K562 (cell line): Measurements from ENCODE around the gene SPANXC.

Source experiments
- BMI1 ChIP-seq: fragments of 150-350 bp; IDR thresholded peaks from 2 replicates; pipeline ENCODE4 v1.6.1; 2014; ENCODE audit warnings: low read length
- CCAR2 ChIP-seq: fragments of 200-400 bp; formaldehyde crosslinking; IDR thresholded peaks from 2 replicates; pipeline ENCODE4 v1.6.1; 2017; ENCODE audit warnings: mild to moderate bottlenecking, low read depth, low read length
- CEBPG ChIP-seq, 3 experiments: fragments of 200-800 bp in 1 of 3; sonication (Bioruptor generic) in 1 of 3; sonication (generic) in 1 of 3; formaldehyde crosslinking in 1 of 3; IDR thresholded peaks in 2 of 3; conservative IDR thresholded peaks in 1 of 3; 2 replicates each; pipeline versions ENCODE4 v1.6.1 to v1.8.0; 2016 to 2022; ENCODE audit warnings: missing compliant biosample characterization in 2 of 3, missing genetic modification characterization in 2 of 3, mild to moderate bottlenecking in 1 of 3, missing genetic modification reagents in 1 of 3
- FOXA1 ChIP-seq: fragments of 450-650 bp; IDR thresholded peaks from 2 replicates; pipeline ENCODE4 v1.6.1; 2016; ENCODE audit warnings: mild to moderate bottlenecking, borderline replicate concordance
- HNRNPK ChIP-seq: fragments of 200-400 bp; formaldehyde crosslinking; IDR thresholded peaks from one replicate; pipeline ENCODE4 v1.6.1; 2018; ENCODE audit warnings: mild to moderate bottlenecking, low read depth, low read length; ENCODE audit not compliant: poor library complexity, severe bottlenecking
- HOXB6 ChIP-seq: fragments of 250-450 bp; sonication (Bioruptor Pico); IDR thresholded peaks from 2 replicates; pipeline ENCODE4 v1.5.1; 2022; ENCODE audit warnings: mild to moderate bottlenecking, borderline replicate concordance
- MEF2A ChIP-seq: IDR thresholded peaks from 2 replicates; pipeline ENCODE4 v1.6.1; 2011; ENCODE audit warnings: low read depth, mild to moderate bottlenecking, low read length, moderate library complexity; ENCODE audit not compliant: control insufficient read depth
- MXD1 ChIP-seq: fragments of 250-450 bp; sonication (Bioruptor Pico); IDR thresholded peaks from 2 replicates; pipeline ENCODE4 v1.8.0; 2021; ENCODE audit warnings: borderline replicate concordance, mild to moderate bottlenecking, moderate library complexity; ENCODE audit not compliant: poor library complexity, severe bottlenecking
- POLR2AphosphoS5 ChIP-seq: IDR thresholded peaks from 2 replicates; pipeline ENCODE4 v1.6.1; 2011; ENCODE audit warnings: mild to moderate bottlenecking, low read depth, low read length, moderate library complexity; ENCODE audit not compliant: control insufficient read depth, insufficient read depth
- ZNF217 ChIP-seq: sonication (generic); formaldehyde crosslinking; IDR thresholded peaks from 2 replicates; pipeline ENCODE4 v1.8.0; 2022; ENCODE audit warnings: mild to moderate bottlenecking, missing genetic modification reagents
- ZNF639 ChIP-seq, 2 experiments: fragments of 200-800 bp in 1 of 2; sonication (Bioruptor generic) in 1 of 2; sonication (generic) in 1 of 2; formaldehyde crosslinking in 1 of 2; IDR thresholded peaks in 1 of 2; conservative IDR thresholded peaks in 1 of 2; 2 replicates each; pipeline versions ENCODE4 v1.5.0 to v1.6.1; 2016 to 2020; ENCODE audit warnings: missing compliant biosample characterization in 1 of 2, missing genetic modification characterization in 1 of 2, missing genetic modification reagents in 1 of 2
- TF ChIP-seq, protein P1 (sequence below): fragments of 250-450 bp; sonication (Bioruptor Pico); IDR thresholded peaks from 2 replicates; pipeline ENCODE4 v1.4.0; 2020; ENCODE audit warnings: mild to moderate bottlenecking, moderate library complexity
- TF ChIP-seq, protein P2 (sequence below), 3 experiments: IDR thresholded peaks in 2 of 3; conservative IDR thresholded peaks in 1 of 3; 2 replicates each; pipeline ENCODE4 v1.5.1; 2011 to 2012; ENCODE audit warnings: low read length in 3 of 3, mild to moderate bottlenecking in 3 of 3, control low read depth in 2 of 3, improper control_type of control experiment in 1 of 3, inconsistent platforms in 1 of 3, low read depth in 1 of 3, mixed read lengths in 1 of 3, moderate library complexity in 1 of 3; ENCODE audit not compliant: insufficient read depth in 2 of 3

DNA sequence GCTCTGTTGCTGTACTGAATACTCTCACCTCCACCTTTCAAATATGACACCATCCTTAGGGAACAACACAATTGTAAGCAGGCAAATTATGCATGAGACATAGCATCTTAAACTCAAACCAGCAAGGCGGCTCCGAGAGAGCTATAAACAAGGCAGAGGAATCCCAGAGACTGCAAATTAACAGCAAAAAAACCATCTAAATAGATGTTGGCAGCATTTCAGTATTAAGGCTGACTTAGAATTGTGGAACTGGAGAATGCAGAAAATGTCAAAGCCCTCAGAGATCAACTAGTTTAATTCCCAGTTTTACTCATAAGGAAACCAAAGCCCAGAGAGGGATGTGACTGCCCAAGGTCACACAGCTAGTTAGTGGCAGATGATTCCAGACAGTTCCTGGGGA, 37.2 kb upstream of the SPANXC start:
- TF ChIP-seq MXD1 (no peak), POLR2AphosphoS5 (no peak), FOXA1 (no peak), ZNF217 (no peak), BMI1 (no peak), HOXB6 (CRISPR knock-in tag) (no peak), HNRNPK (no peak), CCAR2 (no peak), ZNF639 (CRISPR knock-in tag; conservative IDR thresholded peaks at IDR 0.05 in 1 of 2, IDR thresholded peaks at IDR 0.05 in 1 of 2) (no peak), MEF2A (no peak), CEBPG (CRISPR knock-in tag; IDR thresholded peaks at IDR 0.05) (no peak), CEBPG (tag; conservative IDR thresholded peaks at IDR 0.05 in 1 of 2, IDR thresholded peaks at IDR 0.05 in 1 of 2) (no peak)
- TF ChIP-seq, protein P1, sequence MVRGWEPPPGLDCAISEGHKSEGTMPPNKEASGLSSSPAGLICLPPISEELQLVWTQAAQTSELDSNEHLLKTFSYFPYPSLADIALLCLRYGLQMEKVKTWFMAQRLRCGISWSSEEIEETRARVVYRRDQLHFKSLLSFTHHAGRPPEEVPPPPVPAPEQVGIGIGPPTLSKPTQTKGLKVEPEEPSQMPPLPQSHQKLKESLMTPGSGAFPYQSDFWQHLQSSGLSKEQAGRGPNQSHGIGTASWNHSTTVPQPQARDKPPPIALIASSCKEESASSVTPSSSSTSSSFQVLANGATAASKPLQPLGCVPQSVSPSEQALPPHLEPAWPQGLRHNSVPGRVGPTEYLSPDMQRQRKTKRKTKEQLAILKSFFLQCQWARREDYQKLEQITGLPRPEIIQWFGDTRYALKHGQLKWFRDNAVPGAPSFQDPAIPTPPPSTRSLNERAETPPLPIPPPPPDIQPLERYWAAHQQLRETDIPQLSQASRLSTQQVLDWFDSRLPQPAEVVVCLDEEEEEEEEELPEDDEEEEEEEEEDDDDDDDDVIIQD (CRISPR knock-in tag) = no peak
- TF ChIP-seq, protein P2, sequence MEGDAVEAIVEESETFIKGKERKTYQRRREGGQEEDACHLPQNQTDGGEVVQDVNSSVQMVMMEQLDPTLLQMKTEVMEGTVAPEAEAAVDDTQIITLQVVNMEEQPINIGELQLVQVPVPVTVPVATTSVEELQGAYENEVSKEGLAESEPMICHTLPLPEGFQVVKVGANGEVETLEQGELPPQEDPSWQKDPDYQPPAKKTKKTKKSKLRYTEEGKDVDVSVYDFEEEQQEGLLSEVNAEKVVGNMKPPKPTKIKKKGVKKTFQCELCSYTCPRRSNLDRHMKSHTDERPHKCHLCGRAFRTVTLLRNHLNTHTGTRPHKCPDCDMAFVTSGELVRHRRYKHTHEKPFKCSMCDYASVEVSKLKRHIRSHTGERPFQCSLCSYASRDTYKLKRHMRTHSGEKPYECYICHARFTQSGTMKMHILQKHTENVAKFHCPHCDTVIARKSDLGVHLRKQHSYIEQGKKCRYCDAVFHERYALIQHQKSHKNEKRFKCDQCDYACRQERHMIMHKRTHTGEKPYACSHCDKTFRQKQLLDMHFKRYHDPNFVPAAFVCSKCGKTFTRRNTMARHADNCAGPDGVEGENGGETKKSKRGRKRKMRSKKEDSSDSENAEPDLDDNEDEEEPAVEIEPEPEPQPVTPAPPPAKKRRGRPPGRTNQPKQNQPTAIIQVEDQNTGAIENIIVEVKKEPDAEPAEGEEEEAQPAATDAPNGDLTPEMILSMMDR (IDR thresholded peaks at IDR 0.05 in 2 of 3, conservative IDR thresholded peaks at IDR 0.05 in 1 of 3; ENCODE audit: insufficient read depth in 2 of 3, low read depth in 1 of 3, low read length in 3 of 3) = no peak
